Keratinocyte (primary cell): Measurements from ENCODE around the gene AQP2. TPM values are rescaled to one million over a fixed set of nuclear protein-coding genes. Genes with fewer than 3 reads are reported as not detected.

Experiments
- DNase-seq: peaks from one replicate; pipeline ENCODE4 v3.0.0-alpha.2; 2011; ENCODE audit warnings: low read depth, missing footprints, low spot score
- FAIRE-seq: peaks from 2 replicates; lab custom pipeline; 2011; peaks lifted over from hg19 to GRCh38; lab: Jason Lieb, UNC
- H2AFZ ChIP-seq: 2 replicates; pipeline ENCODE4 v1.6.0; 2012; ENCODE audit warnings: low read length, control low read depth, inconsistent platforms; ENCODE audit not compliant: control insufficient read depth
- H3K27ac ChIP-seq: 2 replicates; pipeline ENCODE4 v1.5.1; 2011; ENCODE audit warnings: low read length; ENCODE audit not compliant: control insufficient read depth, insufficient read depth
- H3K27me3 ChIP-seq: 3 replicates; pipeline ENCODE4 v1.6.0; 2011; ENCODE audit warnings: low read length; ENCODE audit not compliant: control insufficient read depth, insufficient read depth; ENCODE audit errors: extremely low read depth
- H3K36me3 ChIP-seq, 2 experiments: 2 replicates in 1 of 2; 3 replicates in 1 of 2; pipeline ENCODE4 v1.5.1; 2011; ENCODE audit warnings: low read length in 2 of 2, mild to moderate bottlenecking in 1 of 2; ENCODE audit not compliant: control insufficient read depth in 2 of 2, insufficient read depth in 2 of 2; ENCODE audit errors: extremely low read depth in 1 of 2
- H3K4me1 ChIP-seq: 3 replicates; pipeline ENCODE4 v1.5.1; 2011; ENCODE audit warnings: low read length; ENCODE audit not compliant: control insufficient read depth, insufficient read depth; ENCODE audit errors: extremely low read depth
- H3K4me2 ChIP-seq: 3 replicates; pipeline ENCODE4 v1.6.0; 2011; ENCODE audit warnings: low read depth, low read length; ENCODE audit not compliant: control insufficient read depth, insufficient read depth; ENCODE audit errors: extremely low read depth
- H3K4me3 ChIP-seq, 3 experiments: fragments of 200-600 bp in 1 of 3; sonication (generic) in 1 of 3; 2 replicates in 2 of 3; 3 replicates in 1 of 3; pipeline ENCODE4 v1.5.1; 2011 to 2016; ENCODE audit warnings: low read length in 3 of 3, mild to moderate bottlenecking in 3 of 3, control low read depth in 2 of 3, inconsistent platforms in 1 of 3, low read depth in 1 of 3, mixed read lengths in 1 of 3, mixed run types in 1 of 3, moderate library complexity in 1 of 3; ENCODE audit not compliant: control insufficient read depth in 2 of 3, insufficient read depth in 2 of 3; ENCODE audit errors: extremely low read depth in 1 of 3
- H3K79me2 ChIP-seq: 2 replicates; pipeline ENCODE4 v1.6.0; 2012; ENCODE audit warnings: low read length; ENCODE audit not compliant: control insufficient read depth, insufficient read depth
- H3K9ac ChIP-seq: 3 replicates; pipeline ENCODE4 v1.6.0; 2011; ENCODE audit warnings: low read length; ENCODE audit not compliant: control insufficient read depth, insufficient read depth; ENCODE audit errors: extremely low read depth
- H3K9me1 ChIP-seq: 3 replicates; pipeline ENCODE4 v1.6.0; 2011; ENCODE audit warnings: low read length; ENCODE audit not compliant: control insufficient read depth, insufficient read depth; ENCODE audit errors: extremely low read depth
- H3K9me3 ChIP-seq: 2 replicates; pipeline ENCODE4 v1.5.1; 2012; ENCODE audit warnings: low read depth, low read length; ENCODE audit not compliant: control insufficient read depth
- H4K20me1 ChIP-seq: 3 replicates; pipeline ENCODE4 v1.6.0; 2011; ENCODE audit warnings: low read length; ENCODE audit not compliant: control insufficient read depth, insufficient read depth; ENCODE audit errors: extremely low read depth
- CTCF ChIP-seq, 3 experiments: IDR thresholded peaks in 1 of 3; conservative IDR thresholded peaks in 1 of 3; optimal IDR thresholded peaks in 1 of 3; 2 replicates in 2 of 3; 3 replicates in 1 of 3; pipeline versions ENCODE3 to v1.5.1; 2011; ENCODE audit warnings: low read length in 3 of 3, mild to moderate bottlenecking in 3 of 3, moderate library complexity in 2 of 3, control low read depth in 1 of 3, inconsistent platforms in 1 of 3; ENCODE audit not compliant: insufficient read depth in 2 of 3; ENCODE audit errors: extremely low read depth in 1 of 3
- EZH2 ChIP-seq: IDR thresholded peaks from one replicate; pipeline ENCODE4 v1.6.1; 2012; ENCODE audit warnings: inconsistent platforms, mild to moderate bottlenecking, low read length, moderate library complexity
- dilution Hi-C: fragments of 300-500 bp; cut with MboI; formaldehyde crosslinking; loops from one replicate; pipeline ENCODE4 v1.7.0; 2020; ENCODE audit warnings: low sequenced_read_pairs; ENCODE audit not compliant: extremely low pct_ligation_motif_present
- polyA plus RNA-seq, 5 experiments: library from polyadenylated mRNA; depleted of rRNA in 3 of 5; stranded (reverse) in 3 of 5; stranded (forward) in 1 of 5; unstranded in 1 of 5; fragments of >200 nt; gene quantifications; 1 replicate in 1 of 5; 2 replicates in 3 of 5; 3 replicates in 1 of 5; pipeline versions ENCODE4 v1.2.1 to v1.2.3, GENCODE V29; 2011 to 2012; ENCODE audit warnings: missing spikeins in 2 of 5, low read depth in 1 of 5, low replicate concordance in 1 of 5

The AQP2 gene
- polyA plus RNA-seq, 1 donor (not counting 4 experiments of a cell fraction or from before 2014, with no cell fraction given): not detected

DNA sequence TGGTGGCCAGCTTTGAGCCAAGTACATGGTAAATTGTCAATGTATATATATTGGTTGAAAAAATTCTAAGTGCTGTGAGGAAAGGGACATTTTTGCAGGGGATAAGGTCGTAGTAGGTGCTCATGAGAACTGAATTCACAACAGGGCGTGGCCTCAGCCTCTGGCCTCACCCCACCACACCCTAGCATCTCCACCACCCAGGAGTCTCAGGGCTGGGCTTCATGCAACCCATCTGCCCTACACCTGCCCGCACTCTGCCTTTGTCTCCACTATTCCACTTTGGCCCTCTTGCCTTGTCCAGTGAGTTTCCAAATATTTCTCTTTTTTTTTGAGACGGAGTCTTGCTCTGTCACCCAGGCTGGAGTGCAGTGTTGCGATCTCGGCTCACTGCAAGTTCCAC, 22.1 kb upstream of the AQP2 start:
- H3K79me2 ChIP-seq: no peaks in the 10 kb centered on the region
- peaks cover 10% of the 10 kb centered on the region for H3K4me1 ChIP-seq
- no peak for TF ChIP-seq EZH2
- no peak for TF ChIP-seq CTCF (optimal IDR thresholded peaks at IDR 0.05 in 1 of 3, IDR thresholded peaks at IDR 0.05 in 1 of 3, conservative IDR thresholded peaks at IDR 0.05 in 1 of 3; ENCODE audit: extremely low read depth in 1 of 3, insufficient read depth in 2 of 3, low read length in 3 of 3)
- H3K9ac ChIP-seq: no peak overlapping the region
- no peak overlapping the region for H3K27ac ChIP-seq
- no peak overlapping the region for H2AFZ ChIP-seq
- DNase-seq (no peak), FAIRE-seq (no peak)
- dilution Hi-C loops: no loop called here
- H4K20me1 ChIP-seq: no peaks in the 10 kb centered on the region
- H3K36me3 ChIP-seq: no peaks in the 10 kb centered on the region
- no peak overlapping the region for H3K4me2 ChIP-seq
- H3K9me1 ChIP-seq: no peaks in the 10 kb centered on the region
- H3K9me3 ChIP-seq: no peaks in the 10 kb centered on the region
- H3K27me3 ChIP-seq: no peaks in the 10 kb centered on the region
- no peak overlapping the region for H3K4me3 ChIP-seq

DNA sequence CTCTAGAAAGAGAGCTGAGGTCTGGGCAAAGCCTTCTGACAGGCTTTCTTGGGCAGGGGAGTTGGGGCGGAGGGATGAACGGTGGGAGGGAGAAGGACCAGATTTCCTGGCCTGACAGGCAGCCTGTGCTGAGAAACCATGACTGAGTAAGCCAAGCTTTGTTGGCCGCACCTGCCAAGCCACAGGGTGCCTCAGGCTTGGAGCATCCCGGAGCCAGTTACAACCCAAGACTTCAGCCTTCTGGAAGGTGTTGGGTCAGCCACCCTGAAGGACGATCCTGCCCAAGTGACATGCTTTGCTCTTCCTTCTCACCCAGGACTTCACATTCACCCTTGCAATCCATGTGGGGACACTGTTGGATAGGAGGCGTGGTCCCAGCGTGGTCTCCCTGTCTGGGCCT, 21.0 kb upstream of the AQP2 start:
- Histone ChIP-seq H3K27me3 (no peaks in the 10 kb centered on the region), H3K4me3 (no peak overlapping the region), H3K9ac (no peak overlapping the region), H3K4me1 (peaks cover 10% of the 10 kb centered on the region), H3K9me3 (no peaks in the 10 kb centered on the region), H2AFZ (no peak overlapping the region), H3K9me1 (no peaks in the 10 kb centered on the region), H3K27ac (no peak overlapping the region), H3K4me2 (no peak overlapping the region), H3K79me2 (no peaks in the 10 kb centered on the region), H4K20me1 (no peaks in the 10 kb centered on the region), H3K36me3 (no peaks in the 10 kb centered on the region)
- dilution Hi-C loops: no loop called here
- FAIRE-seq (no peak), DNase-seq (no peak)
- TF ChIP-seq CTCF (optimal IDR thresholded peaks at IDR 0.05 in 1 of 3, IDR thresholded peaks at IDR 0.05 in 1 of 3, conservative IDR thresholded peaks at IDR 0.05 in 1 of 3; ENCODE audit: extremely low read depth in 1 of 3, insufficient read depth in 2 of 3, low read length in 3 of 3): no peak
- TF ChIP-seq EZH2: no peak
